Brain microvascular endothelial cell (primary cell): Measurements from ENCODE around the gene CNNM3.

ENCODE experiments used
- DNase-seq: peaks from one replicate; pipeline ENCODE4 v3.0.0-alpha.2; 2020
- H3K27ac ChIP-seq: fragments of 250-450 bp; sonication (Bioruptor Pico); 2 replicates; pipeline ENCODE4 v1.5.1; 2020; ENCODE audit warnings: mild to moderate bottlenecking, moderate library complexity
- H3K27me3 ChIP-seq: fragments of 250-450 bp; sonication (Bioruptor Pico); replicated peaks from 2 replicates; pipeline ENCODE4 v1.5.1; 2020; ENCODE audit warnings: mild to moderate bottlenecking
- H3K36me3 ChIP-seq: fragments of 250-450 bp; sonication (Bioruptor Pico); replicated peaks from 2 replicates; pipeline ENCODE4 v1.5.1; 2020; ENCODE audit warnings: mild to moderate bottlenecking
- H3K4me3 ChIP-seq: 2 replicates; pipeline ENCODE4 v1.5.1; 2011; ENCODE audit warnings: low read depth, mild to moderate bottlenecking, control low read depth, low read length, moderate library complexity
- in situ Hi-C: cut with HindIII; loops from 2 replicates; pipeline ENCODE4 v1.10.0; 2017; ENCODE audit warnings: low sequenced_read_pairs, low pct_ligation_motif_present
- TF ChIP-seq, protein P1 (sequence below): IDR thresholded peaks from 2 replicates; pipeline ENCODE4 v1.5.1; 2011; ENCODE audit warnings: low read depth, mild to moderate bottlenecking, moderate library complexity, low read length, control low read depth, inconsistent platforms; ENCODE audit errors: missing control alignments

Gene CNNM3

DNA sequence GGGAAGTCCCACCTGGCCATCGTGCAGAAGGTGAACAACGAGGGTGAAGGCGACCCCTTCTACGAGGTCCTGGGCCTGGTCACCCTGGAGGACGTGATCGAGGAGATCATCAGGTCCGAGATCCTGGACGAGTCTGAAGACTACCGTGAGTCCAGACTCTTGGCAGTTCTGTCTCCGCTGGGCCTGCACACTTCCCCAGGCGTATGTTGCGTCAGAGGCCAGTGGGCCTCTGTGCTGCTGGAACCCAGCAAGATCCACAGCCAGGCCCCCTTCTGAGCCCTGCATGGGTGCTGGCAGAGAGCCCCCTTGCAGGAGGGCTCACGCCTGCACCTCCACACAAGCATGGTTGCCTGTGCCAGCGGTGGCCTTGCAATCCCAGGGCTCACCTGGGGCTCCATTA lies 9.0 kb downstream of the CNNM3 start:
- no peaks in the 10 kb centered on the region for H3K27me3 ChIP-seq
- TF ChIP-seq, protein P1, sequence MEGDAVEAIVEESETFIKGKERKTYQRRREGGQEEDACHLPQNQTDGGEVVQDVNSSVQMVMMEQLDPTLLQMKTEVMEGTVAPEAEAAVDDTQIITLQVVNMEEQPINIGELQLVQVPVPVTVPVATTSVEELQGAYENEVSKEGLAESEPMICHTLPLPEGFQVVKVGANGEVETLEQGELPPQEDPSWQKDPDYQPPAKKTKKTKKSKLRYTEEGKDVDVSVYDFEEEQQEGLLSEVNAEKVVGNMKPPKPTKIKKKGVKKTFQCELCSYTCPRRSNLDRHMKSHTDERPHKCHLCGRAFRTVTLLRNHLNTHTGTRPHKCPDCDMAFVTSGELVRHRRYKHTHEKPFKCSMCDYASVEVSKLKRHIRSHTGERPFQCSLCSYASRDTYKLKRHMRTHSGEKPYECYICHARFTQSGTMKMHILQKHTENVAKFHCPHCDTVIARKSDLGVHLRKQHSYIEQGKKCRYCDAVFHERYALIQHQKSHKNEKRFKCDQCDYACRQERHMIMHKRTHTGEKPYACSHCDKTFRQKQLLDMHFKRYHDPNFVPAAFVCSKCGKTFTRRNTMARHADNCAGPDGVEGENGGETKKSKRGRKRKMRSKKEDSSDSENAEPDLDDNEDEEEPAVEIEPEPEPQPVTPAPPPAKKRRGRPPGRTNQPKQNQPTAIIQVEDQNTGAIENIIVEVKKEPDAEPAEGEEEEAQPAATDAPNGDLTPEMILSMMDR, result no peak
- in situ Hi-C loops, result no loop called here
- DNase-seq, result no peak
- no peak overlapping the region for H3K27ac ChIP-seq
- no peak overlapping the region for H3K4me3 ChIP-seq
- H3K36me3 ChIP-seq, result no peaks in the 10 kb centered on the region

DNA sequence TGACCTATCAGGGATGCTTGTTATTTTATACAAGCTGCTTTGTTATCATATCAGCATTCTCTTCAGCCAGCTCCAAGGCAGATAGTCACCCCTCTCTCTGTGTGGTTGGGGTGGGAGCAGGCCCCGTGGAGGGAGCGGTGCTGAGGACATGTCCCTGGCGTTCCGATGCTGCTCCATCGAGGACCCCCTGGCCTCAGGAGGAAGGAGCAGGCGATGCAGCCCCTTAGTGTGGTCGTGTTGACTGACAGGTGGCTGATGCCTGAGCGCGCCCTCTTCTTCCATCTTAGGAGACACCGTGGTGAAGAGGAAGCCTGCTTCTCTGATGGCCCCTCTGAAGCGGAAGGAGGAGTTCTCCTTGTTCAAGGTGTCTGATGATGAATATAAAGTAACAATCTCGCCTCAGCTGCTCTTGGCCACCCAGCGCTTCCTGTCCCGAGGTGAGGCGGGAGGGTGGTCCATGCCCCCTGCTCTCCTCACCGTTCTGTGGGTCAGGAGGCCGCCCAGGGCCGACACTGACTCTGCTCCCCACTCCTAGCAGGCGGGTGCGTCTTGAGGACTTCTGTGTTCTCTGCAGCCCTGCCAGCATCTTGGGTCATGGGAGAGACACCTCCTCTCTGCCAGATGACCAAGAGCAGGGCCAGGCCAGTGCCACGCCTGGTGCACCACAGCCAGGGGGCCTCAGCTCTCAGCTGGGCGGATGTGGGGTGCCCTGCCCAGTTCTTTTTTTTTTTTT lies 10.6 kb downstream of the CNNM3 start:
- Histone ChIP-seq H3K4me3 (no peak overlapping the region), H3K27ac (no peak overlapping the region), H3K27me3 (no peaks in the 10 kb centered on the region), H3K36me3 (no peaks in the 10 kb centered on the region)
- TF ChIP-seq, protein P1, result no peak
- in situ Hi-C loops, result no loop called here
- no peak for DNase-seq

DNA sequence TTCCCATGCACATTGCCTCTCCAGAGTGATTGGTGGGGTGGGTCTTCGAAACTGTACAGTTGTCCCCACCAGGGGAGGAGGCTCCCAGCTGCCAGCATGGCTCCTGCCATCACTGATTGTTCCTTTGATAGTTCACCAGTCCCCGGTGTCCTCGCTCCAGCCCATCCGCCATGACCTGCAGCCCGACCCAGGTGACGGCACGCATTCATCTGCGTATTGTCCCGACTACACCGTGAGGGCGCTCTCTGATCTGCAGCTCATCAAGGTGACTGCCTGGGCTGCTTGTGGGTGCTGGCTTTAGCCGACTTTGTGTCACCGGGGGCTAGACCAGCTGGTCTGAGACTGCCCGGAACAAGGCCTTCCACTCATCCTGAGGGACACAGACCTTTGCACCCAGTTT lies 12.4 kb downstream of the CNNM3 start:
- Histone ChIP-seq H3K27me3 (no peaks in the 10 kb centered on the region), H3K27ac (no peak overlapping the region), H3K36me3 (no peaks in the 10 kb centered on the region), H3K4me3 (no peak overlapping the region)
- in situ Hi-C loops, result no loop called here
- no peak for DNase-seq
- TF ChIP-seq, protein P1, result no peak

DNA sequence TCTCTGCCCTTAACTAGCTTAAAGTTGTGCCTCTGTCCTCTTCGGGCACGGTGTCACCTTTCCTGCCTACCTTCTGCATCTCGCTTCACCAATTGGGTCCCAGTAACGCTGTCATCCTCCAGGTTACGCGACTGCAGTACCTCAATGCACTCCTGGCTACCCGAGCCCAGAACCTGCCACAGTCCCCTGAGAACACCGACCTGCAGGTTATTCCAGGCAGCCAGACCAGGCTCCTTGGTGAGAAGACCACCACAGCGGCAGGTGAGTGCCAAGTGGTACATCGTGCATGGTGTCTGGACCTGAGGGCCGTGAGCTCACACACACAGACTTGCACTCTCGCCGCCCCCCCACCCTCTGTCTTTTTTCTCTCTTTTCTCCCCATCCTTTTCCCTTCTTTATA lies 12.8 kb downstream of the CNNM3 start:
- no peaks in the 10 kb centered on the region for H3K36me3 ChIP-seq
- TF ChIP-seq, protein P1, result no peak
- no peaks in the 10 kb centered on the region for H3K27me3 ChIP-seq
- in situ Hi-C loops, result no loop called here
- DNase-seq, result no peak
- H3K27ac ChIP-seq, result no peak overlapping the region
- no peak overlapping the region for H3K4me3 ChIP-seq

DNA sequence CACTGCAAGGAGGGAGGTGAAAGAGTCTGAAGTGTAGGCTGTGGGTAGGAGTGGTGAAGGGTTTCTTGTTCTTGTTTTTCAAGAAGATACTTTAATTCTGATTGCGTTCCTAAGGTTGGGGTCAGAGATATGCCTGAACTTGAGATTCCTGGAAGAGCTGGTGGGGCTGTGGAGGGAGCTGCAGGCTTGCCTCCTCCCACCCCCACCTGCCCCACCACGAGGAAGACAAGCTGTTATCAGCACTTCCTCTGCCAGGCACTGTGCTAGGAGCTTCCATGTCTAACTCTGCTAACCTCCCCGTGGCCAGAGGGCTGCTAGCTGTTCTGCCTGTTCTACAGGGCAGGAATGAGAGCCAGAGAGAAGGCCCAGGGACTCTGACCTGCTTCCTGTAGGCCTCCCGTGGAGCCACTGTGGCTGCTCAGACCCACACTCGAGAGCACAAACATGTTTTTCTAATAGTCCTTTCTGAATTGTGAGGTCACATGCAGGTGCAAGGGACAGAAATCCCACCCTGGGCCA lies 14.0 kb downstream of the CNNM3 start:
- in situ Hi-C loops, result no loop called here
- Histone ChIP-seq H3K27ac (no peak overlapping the region), H3K4me3 (no peak overlapping the region), H3K36me3 (no peaks in the 10 kb centered on the region), H3K27me3 (no peaks in the 10 kb centered on the region)
- no peak for DNase-seq
- TF ChIP-seq, protein P1, result no peak

DNA sequence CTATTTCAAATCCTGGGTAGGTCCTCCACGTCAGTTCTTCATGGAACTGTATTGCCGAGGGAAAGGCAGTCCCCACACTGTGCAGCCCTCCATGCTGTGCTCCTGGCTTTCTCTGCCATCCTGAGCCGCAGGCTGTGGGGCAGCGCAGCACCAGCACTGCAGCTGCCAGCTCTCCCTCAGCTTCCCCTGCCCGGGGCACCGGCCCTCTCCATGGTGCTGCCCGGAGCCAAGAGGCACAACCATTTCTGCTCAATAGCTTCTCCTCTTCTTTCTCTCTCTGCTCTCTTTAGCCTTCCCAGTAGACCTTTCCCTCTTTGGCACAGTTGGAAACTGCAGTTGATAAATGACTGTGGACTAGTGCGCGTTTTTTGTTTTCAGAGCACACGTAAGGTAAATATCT lies 15.6 kb downstream of the CNNM3 start:
- no peaks in the 10 kb centered on the region for H3K36me3 ChIP-seq
- TF ChIP-seq, protein P1, result no peak
- H3K27ac ChIP-seq, result no peak overlapping the region
- no peaks in the 10 kb centered on the region for H3K27me3 ChIP-seq
- no peak overlapping the region for H3K4me3 ChIP-seq
- no peak for DNase-seq
- in situ Hi-C loops, result no loop called here
